Skin epidermis (tissue), 12 donors: Measurements from ENCODE around the gene IFITM10.

Source experiments
- H3K27ac ChIP-seq, 21 experiments: fragments of 200-600 bp; sonication (generic) in 11 of 21; one replicate each; pipeline ENCODE4 v1.5.0; 2020; ENCODE audit warnings: mild to moderate bottlenecking in 3 of 21, inconsistent platforms in 2 of 21, moderate library complexity in 2 of 21
- H3K4me3 ChIP-seq, 7 experiments: fragments of 200-600 bp; sonication (generic) in 2 of 7; one replicate each; pipeline ENCODE4 v1.5.0; 2020; ENCODE audit warnings: inconsistent platforms in 2 of 7, mild to moderate bottlenecking in 2 of 7, moderate library complexity in 1 of 7

IFITM10 gene

DNA sequence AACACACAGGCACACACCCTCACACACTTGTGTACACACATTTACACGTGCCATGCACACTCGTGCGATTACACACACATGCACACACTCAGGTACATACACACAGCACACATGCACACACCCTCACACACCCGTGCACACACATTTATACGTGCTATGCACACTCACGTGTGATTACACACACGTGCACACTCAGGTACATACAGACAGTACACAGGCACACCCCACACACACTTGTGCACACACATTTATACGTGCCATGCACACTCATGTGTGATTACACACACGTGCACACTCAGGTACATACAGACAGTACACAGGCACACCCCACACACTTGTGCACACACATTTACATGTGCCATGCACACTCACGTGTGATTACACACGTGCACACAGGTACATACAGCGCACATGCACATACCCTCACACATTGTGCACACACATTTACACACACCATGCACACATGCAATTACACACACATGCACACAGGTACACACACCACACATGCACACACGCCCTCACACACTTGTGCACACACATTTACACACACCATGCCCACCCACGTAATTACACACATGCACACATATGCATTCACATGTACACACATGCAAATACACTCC, 4.6 kb downstream of the IFITM10 start:
- Histone ChIP-seq H3K27ac (no peak overlapping the region), H3K4me3 (no peak overlapping the region)

DNA sequence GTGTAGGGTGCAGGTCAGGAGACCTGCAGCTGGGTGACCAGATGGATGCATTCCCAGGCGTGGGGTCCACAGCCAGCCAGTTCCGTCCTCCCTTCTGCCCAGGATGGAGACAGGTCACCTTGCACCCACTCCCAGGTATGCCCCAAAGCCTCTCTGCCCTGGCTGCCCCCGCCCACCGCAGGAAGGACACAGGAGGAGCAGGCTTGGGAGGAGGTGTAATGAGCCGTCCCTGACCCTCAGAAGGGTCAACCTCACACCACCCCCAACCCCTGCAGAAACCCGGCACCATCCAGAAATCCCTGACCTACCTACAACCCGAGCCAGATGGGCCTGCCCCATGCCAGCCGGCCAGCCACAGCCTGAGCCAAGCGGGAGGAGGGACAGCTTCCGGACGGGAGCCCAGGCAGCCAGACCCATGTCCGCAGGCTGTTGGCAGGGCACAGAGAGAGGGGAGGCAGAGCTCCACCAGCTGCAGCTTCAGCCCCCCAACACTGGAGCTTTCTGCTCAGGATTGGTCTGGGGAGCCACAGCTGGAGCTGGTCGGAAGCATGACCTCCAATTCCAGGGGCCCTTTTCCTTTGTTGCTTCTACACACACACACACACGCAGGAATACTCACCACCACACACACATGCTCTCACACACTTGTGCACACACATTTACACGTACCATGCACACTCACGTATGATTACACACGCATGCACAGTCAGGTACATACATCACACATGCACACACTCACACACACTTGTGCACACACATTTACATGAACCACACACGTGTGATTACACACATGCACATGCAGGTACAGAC, 5.3 kb downstream of the IFITM10 start:
- H3K27ac ChIP-seq, result no peak overlapping the region
- H3K4me3 ChIP-seq, result no peak overlapping the region

DNA sequence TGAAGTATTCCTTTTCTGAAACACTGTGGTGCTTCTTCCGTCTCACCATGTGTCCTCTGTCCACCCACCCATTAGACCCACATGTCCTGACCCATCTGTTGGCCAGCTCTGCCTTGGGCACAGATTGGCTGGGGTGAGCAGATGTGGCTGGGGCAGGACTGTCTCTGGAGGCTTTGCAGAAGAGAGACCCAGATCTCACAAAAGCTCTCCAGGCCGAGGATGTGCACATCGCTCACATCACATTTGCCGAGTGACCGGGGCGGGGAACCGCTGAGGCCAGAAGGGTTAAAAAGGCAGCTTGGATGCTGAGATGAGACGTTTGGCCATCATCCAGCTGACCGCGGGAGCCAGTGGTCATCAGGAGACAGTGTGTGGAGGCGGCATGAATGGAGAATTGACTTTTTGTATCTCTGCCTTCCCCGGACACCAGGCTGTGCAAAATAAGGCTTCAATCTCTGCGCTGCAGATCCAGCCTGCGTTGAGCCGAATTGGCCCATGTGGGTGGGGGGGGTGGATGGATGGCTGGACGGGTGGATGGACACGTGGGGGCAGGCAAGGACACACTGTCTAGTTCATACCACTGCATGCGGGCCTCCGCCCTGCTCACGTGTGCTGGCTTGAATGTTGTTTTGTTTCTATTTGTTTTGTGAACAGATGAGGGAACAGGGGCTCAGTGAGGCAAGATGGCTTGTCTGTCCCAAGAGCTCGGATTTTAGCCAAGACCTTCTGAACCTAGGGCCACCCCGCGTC, 6.1 kb downstream of the IFITM10 start:
- H3K27ac ChIP-seq, result no peak overlapping the region
- H3K4me3 ChIP-seq, result no peak overlapping the region

DNA sequence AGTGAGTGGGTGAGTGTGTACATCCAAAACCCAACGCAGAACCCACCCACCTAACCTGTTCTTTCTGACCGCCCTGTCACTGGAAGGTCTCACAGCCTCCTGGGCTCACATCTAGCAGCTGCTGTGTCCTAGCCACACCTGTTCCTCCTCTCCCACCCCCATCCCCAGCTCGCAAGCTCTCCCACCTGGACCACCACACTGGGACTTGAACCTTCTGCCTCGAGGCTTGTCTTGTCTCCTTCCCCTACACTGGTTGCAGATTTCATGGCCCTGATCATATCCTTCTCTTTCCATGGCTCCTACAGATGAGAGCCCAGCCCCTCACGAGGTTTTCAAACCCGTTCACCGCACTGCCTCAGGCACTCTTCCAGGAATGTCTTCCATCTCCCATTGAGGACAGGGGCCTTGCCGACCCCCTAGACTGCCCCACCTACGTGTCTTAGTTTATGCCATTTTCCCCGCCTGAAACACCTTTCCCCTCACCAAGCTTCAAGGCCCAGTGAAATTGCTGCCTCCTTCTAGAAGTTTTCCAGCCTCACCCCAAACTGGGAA, 6.7 kb downstream of the IFITM10 start:
- Histone ChIP-seq H3K27ac (no peak overlapping the region), H3K4me3 (no peak overlapping the region)

DNA sequence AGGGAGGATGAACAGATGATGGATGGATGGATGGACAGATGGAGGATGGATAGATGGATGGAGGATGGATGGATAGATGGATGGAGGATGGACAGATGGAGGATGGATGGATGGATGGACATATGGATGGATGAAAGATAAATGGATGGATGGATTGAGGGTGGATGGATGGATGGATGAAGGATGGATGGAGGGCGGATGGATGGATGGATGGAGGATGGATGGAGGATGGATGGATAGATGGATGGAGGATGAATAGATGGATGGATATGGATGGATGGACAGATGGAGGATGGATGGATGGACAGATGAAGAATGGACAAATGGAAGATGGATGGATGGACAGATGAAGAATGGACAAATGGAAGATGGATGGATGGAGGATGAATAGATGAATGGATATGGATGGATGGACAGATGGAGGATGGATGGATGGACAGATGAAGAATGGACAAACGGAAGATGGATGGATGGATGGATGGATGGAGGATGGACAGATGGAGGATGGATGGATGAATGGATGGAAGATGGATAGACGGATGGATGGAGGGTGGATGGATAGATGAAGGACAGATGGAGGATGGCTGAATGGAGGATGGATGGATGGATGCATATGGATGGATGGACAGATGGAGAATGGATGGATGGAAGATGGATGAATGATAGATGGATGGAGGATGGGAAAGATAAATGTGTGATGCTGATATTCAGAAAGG, 7.4 kb downstream of the IFITM10 start:
- H3K27ac ChIP-seq, result no peak overlapping the region
- no peak overlapping the region for H3K4me3 ChIP-seq

DNA sequence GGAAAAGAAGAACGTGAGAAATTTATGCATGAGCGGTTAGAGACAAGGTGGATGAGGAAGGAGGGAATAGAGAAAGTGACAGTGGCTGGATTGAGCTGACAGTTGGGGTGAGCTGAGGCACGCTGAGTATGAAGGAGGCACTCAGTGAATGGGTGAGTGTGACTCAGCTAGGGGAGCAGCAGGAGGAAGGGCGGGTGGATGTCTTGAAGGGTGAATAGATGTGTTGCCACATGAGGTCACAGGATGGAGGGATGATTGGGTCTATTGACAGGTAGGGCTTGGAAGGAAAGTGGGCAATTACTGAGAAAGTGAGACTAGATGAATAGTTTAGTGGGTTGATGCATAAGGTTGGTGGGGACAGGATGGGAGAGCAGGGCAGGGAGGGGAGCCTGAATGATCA, 8.0 kb downstream of the IFITM10 start:
- Histone ChIP-seq H3K4me3 (no peak overlapping the region), H3K27ac (no peak overlapping the region)

DNA sequence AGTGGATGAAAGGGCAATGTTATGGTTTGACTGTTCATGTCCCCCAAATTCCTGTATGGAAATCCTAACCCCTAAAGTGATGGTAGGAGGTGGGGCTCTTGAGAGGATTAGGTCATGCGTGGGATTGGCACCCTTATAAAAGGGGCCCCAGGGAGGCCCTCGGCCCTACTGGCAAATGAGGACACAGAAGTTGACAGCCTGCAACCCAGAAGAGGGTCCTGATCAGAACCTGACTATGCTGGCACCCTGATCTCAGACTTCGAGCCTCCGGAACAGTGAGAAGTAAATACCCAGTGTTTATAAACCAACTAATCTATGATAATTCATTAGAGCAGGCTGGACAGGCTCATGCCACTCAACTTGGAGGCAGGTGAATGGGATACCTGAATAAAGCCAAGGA, 8.7 kb downstream of the IFITM10 start:
- Histone ChIP-seq H3K27ac (no peak overlapping the region), H3K4me3 (no peak overlapping the region)

DNA sequence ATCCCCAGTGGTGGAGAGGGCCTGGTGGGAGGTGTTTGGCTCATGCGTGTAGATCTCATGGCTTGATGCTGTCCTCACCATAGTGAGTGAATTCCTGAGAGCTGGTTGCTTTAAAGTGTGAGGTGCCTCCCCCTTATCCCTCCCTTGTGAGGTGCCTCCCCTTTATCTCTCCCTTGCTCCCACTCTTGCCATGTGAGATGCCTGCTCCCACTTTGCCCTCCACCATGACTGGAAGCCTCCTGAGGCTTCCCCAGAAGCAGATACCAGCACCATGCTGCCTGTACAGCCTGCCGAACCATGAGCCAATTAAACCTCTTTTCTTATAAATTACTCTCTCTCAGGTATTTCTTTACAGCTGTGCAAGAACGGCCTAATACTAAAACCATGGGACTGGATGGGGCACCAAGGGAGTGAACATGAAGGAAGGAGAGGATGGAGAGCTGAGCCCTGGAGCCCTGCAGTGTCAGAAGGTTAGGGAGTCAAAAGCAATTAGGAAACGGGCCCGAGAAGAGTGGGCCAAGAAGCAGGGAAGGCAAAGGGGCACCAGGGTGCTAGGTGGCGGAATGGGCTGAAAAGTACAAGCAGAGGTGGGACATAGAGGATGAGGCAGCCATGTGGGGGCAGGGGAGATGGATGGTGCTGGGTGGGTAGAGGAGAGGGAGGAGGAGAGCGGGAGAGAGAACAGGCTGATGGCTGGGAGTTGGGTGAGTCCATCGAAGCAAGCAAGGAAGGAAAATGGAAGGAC, 9.4 kb downstream of the IFITM10 start:
- Histone ChIP-seq H3K27ac (no peak overlapping the region), H3K4me3 (no peak overlapping the region)

DNA sequence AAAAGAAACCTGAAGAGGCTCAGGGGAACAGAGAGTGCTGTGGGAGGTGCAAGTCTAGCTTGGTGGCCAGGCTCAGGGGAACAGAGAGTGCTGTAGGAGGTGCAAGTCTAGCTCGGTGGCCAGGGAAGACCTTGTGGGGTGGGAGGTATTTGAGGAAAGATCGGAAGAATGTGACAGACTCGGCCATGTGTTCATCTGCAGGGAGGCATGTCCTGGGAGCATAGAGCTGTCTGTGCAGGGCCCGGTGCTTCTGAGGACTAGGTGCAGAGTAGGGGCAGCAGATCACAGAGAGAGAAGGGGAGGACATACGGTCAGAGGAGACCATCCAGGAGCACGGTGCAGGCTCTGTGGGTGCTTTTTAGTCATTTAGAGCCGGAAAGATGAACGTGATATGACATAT, 10.8 kb downstream of the IFITM10 start:
- Histone ChIP-seq H3K4me3 (no peak overlapping the region), H3K27ac (no peak overlapping the region)

DNA sequence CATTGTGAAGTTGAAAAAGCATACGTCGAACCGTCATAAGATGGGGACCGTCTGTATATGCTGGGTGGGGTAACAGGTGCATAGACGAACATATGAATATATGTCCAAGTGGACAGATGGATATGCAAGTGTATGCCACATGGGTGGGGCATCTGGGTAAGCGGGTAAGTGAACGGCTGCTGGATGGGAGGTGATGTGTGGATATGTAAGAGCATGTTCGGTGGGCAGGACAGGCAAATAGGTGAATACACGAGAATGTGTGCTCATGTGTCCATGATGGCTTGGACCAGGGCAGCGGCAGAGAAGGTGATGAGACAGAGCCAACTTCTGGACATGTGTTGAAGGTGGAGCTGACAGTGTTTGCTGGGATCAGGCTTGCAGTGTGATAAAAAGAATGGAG, 12.0 kb downstream of the IFITM10 start:
- no peak overlapping the region for H3K27ac ChIP-seq
- H3K4me3 ChIP-seq, result no peak overlapping the region

DNA sequence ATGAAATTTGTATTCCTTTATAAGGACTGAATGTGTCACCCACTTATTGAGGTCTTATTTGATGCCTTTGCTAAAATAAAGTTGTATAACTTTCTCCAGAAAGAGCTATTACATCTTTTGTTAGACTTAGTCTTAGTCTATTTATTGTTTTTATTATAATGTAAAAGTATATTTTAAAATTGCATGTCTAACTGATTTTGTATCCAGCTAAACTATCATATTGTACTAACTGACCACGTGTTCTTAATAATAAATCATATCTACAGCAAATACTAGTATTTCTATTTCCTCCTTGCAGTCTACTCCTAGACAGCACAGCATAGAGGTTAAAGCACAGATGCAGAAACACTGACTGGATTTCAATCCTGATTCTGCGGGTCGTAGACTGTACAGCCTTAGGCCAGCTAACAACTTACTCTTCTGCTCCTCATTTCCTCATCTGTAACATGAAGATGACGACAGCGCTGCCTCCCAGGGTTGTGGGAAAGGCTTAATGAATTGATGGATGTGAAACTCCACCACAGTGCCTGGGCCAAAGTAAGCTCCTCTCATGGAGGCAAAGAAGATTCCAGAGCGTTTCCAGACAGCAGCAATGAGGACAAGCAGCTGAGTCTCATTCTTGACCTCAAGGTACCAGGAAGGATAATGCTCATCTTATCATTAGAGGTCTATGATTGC, 13.2 kb downstream of the IFITM10 start:
- Histone ChIP-seq H3K4me3 (no peak overlapping the region), H3K27ac (no peak overlapping the region)

DNA sequence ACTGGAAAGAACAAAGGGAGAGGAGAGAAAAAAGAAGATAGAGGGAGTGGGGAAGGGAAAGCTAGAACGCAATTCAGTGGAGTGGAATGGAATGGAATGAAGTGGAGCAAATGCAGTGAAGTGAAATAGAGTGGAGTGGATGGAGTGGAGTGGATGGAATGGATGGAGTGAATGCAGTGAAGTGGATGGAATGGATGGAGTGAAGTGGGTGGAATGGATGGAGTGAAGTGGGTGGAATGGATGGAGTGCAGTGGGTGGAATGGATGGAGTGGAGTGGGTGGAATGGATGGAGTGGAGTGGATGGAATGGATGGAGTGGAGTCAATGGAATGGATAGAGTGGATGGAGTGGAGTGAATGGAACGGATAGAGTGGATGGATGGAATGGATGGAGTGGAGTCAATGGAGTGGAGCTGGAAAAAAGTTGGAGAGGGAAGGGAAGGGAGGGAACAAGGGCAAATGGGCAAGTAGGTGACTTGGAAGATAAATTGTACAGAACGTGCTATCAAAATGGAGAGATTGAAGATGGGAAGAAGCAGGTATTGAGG, 13.9 kb downstream of the IFITM10 start:
- Histone ChIP-seq H3K27ac (no peak overlapping the region), H3K4me3 (no peak overlapping the region)

DNA sequence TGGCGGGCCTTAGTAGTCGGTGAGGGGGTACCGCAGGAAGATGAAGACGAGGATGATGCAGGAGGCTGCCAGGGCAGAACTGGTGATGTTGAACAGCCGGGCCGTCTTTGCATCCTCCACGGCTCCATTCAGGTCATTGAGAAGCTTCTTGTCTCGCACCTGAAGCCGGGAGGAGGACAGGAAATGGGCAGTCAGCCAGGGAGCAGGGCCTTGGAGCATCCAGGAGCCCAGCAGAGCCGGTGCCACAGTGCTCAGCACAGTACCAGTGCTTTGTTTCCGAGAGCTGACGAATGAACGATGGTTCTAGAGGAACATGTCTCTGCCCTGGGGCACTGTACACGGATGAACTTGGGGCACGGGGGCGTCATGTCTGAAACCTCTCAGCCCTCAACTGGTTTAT, 15.1 kb downstream of the IFITM10 start:
- Histone ChIP-seq H3K4me3 (no peak overlapping the region), H3K27ac (no peak overlapping the region)

DNA sequence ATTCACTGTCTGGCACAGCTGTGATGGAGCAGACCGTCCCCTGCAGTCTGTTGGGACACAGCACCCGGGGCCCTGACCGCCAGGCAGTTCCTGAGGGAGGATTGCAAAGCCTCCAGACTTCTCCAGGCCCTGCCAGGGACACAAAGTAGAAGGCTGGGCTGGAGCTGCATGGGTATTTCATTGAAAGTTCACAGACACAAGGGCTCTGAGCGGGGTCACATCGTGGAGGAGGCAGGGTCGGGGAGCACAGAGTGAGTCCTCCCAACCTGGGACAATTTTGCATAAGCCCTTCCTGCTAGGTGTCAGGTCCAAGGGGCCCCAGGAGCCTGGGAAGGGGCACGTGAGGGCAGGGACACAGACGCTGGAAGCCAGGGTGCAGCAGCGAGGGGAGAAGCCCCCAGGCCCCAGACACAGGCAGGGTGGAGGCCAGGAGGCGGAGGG, 15.7 kb downstream of the IFITM10 start:
- Histone ChIP-seq H3K27ac (no peak overlapping the region), H3K4me3 (no peak overlapping the region)

DNA sequence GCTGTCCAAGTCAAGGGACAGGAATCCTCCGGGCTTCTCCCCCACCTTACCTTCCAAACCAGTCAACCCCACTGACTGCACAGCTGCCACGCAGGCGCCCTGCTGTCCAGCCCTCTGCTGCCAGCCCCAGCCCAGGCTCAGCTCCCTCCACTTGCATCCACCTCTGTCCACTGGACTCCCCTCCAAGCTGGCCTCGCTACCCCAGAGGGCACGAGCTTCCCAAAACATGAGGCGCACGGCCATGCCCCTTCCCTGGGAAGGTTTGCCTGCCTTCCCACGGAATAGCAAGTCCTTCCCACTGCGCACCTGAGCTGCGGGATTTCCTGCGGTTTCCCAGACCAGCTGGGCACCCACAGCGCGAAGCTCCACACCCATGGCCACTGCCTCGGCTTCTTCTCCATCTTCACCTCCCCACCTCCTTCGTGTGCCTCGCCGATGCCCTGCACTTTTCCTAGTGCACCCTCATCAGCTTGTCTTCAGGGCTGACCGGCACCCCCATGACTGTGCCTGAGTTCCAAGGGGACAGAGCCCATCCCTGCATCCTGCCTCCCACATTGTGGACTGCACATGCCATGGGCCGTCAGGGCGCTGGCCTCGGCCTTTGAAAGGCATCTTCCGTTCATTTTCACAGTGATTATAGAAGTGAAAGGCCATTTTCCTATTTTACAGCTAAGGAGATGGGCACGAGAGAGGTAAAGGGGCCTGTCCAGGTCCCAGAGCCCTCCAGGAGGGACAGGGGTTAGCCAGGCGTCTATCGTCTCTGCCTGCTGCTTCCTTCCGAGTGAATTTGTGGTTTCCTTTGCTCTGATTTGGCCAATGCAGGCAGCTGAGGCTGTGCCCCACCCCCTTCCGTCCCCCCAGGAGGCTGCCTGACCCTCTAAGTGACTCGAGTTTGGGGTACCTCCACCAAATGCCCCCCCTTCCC, 16.4 kb downstream of the IFITM10 start:
- no peak overlapping the region for H3K4me3 ChIP-seq
- H3K27ac ChIP-seq, result no peak overlapping the region

DNA sequence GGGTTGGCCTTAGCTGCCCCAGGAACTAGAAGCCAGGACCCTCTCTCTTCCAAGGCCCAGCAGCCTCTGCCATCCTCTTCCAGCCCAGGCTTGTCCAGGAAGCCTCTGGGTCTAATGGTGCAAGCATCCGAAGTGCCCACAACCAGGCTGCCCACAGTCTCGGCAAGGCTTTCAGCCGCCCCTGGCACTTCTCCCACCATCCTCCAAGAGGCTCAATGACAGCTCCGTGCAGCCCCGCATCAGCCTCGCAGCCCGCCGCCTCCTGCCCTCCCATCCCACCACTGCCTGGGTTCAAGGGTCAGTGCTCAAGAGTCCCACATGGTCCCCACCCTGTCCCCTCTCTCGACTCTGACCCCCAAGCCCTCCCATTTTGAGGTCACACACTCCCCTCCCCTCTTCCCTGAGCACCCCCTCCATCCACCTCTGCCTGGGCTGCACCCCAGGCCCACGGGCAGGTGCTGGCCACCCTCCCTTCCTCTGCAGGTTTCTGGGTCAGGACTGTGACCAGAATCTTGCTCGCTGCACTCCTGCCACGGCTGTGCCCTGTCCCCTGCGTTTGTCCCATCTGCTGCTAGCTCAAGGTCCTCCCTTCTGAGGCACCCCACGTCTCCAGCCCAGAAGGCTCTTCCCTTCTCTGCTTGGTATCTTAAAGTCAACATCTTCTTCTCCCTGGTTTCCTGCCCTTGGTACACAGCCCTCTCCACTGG, 17.2 kb downstream of the IFITM10 start:
- Histone ChIP-seq H3K27ac (no peak overlapping the region), H3K4me3 (no peak overlapping the region)
